ENCODE measurements around the gene SMIM9. TPM values are rescaled to one million over a fixed set of nuclear protein-coding genes. Genes with fewer than 3 reads are reported as not detected.
A peak's percentile ranks its signal among the peaks of the same experiment; 100 is the strongest.
"Not testable (repeated sequence)": the region's sequence is repeated elsewhere in the genome, so short reads cannot be mapped to it uniquely, and the experiment has no call there.

Gene SMIM9
- total RNA-seq (2014; rRNA removed; shearing (Covaris generic); ENCODE audit: low replicate concordance), result not detected in 2 replicates

- DNase-seq, result no peak
- H3K27me3 ChIP-seq (ENCODE audit: low read length), result no peaks in the 10 kb centered on the region
- H3K4me2 ChIP-seq (ENCODE audit: low read depth, low read length, poor library complexity, severe bottlenecking), result no peak within 1 kb of the TSS
- no peaks in the 10 kb centered on the region for H3K79me2 ChIP-seq (ENCODE audit: low read length)
- H4K20me1 ChIP-seq (ENCODE audit: insufficient read depth, low read depth, low read length), result no peaks in the 10 kb centered on the region
- H3K36me3 ChIP-seq (ENCODE audit: insufficient read depth, low read length), result no peaks in the 10 kb centered on the region
- no peaks in the 10 kb centered on the region for H3K4me1 ChIP-seq (ENCODE audit: low read length)
- no peaks in the 10 kb centered on the region for H3K9me3 ChIP-seq (ENCODE audit: low read length)
- no peak within 1 kb of the TSS for H3K9ac ChIP-seq (ENCODE audit: low read length)
- no peaks in the 10 kb centered on the region for H3K9me2 ChIP-seq (replicated peaks; ENCODE audit: insufficient read depth, low read length)
- H3K4me3 ChIP-seq (ENCODE audit: low read length), result no peak within 1 kb of the TSS
- H3K27ac ChIP-seq (ENCODE audit: low read length), result no peak within 1 kb of the TSS
- H2AFZ ChIP-seq (ENCODE audit: low read length), result no peak within 1 kb of the TSS
These were observed at the start of gene SMIM9 for GRCh38 chrX:154834562-154834961. SMIM9 (minus strand) TSS chrX:154834662; CDS start chrX:154830856, 3,806 bp downstream.

GRCh38 chrX:154884069-154884468, 49.6 kb upstream of the SMIM9 start:
- H4K20me1 ChIP-seq (ENCODE audit: insufficient read depth, low read depth, low read length); H3K4me1 ChIP-seq (ENCODE audit: low read length); DNase-seq; H3K27ac ChIP-seq (ENCODE audit: low read length); H2AFZ ChIP-seq (ENCODE audit: low read length); H3K79me2 ChIP-seq (ENCODE audit: low read length); H3K27me3 ChIP-seq (ENCODE audit: low read length); H3K36me3 ChIP-seq (ENCODE audit: insufficient read depth, low read length); H3K4me3 ChIP-seq (ENCODE audit: low read length); H3K9me2 ChIP-seq (replicated peaks; ENCODE audit: insufficient read depth, low read length); H3K9ac ChIP-seq (ENCODE audit: low read length); H3K9me3 ChIP-seq (ENCODE audit: low read length); H3K4me2 ChIP-seq (ENCODE audit: low read depth, low read length, poor library complexity, severe bottlenecking): not testable (repeated sequence)

GRCh38 chrX:154873329-154873728, 38.9 kb upstream of the SMIM9 start:
- no peak for DNase-seq
- no peak overlapping the region for H3K4me3 ChIP-seq (ENCODE audit: low read length)
- H3K9ac ChIP-seq (ENCODE audit: low read length), result no peak overlapping the region
- H4K20me1 ChIP-seq (ENCODE audit: insufficient read depth, low read depth, low read length), result no peaks in the 10 kb centered on the region
- H2AFZ ChIP-seq (ENCODE audit: low read length), result no peak overlapping the region
- H3K79me2 ChIP-seq (ENCODE audit: low read length), result no peaks in the 10 kb centered on the region
- H3K27ac ChIP-seq (ENCODE audit: low read length), result no peak overlapping the region
- H3K4me2 ChIP-seq (ENCODE audit: low read depth, low read length, poor library complexity, severe bottlenecking), result no peak overlapping the region
- H3K4me1 ChIP-seq (ENCODE audit: low read length), result no peaks in the 10 kb centered on the region
- H3K9me3 ChIP-seq (ENCODE audit: low read length), result no peaks in the 10 kb centered on the region
- no peaks in the 10 kb centered on the region for H3K27me3 ChIP-seq (ENCODE audit: low read length)
- no peaks in the 10 kb centered on the region for H3K36me3 ChIP-seq (ENCODE audit: insufficient read depth, low read length)
- H3K9me2 ChIP-seq (replicated peaks; ENCODE audit: insufficient read depth, low read length), result no peaks in the 10 kb centered on the region

- H3K4me2 ChIP-seq (ENCODE audit: low read depth, low read length, poor library complexity, severe bottlenecking); DNase-seq; H2AFZ ChIP-seq (ENCODE audit: low read length); H3K9me2 ChIP-seq (replicated peaks; ENCODE audit: insufficient read depth, low read length); H3K9ac ChIP-seq (ENCODE audit: low read length); H3K27me3 ChIP-seq (ENCODE audit: low read length); H3K36me3 ChIP-seq (ENCODE audit: insufficient read depth, low read length); H3K27ac ChIP-seq (ENCODE audit: low read length); H3K4me3 ChIP-seq (ENCODE audit: low read length); H4K20me1 ChIP-seq (ENCODE audit: insufficient read depth, low read depth, low read length); H3K4me1 ChIP-seq (ENCODE audit: low read length); H3K9me3 ChIP-seq (ENCODE audit: low read length); H3K79me2 ChIP-seq (ENCODE audit: low read length): not testable (repeated sequence)
These were observed 34.1 kb upstream of the SMIM9 start for GRCh38 chrX:154868522-154868921.

- no peaks in the 10 kb centered on the region for H3K4me1 ChIP-seq (ENCODE audit: low read length)
- no peak overlapping the region for H3K4me3 ChIP-seq (ENCODE audit: low read length)
- no peak overlapping the region for H3K27ac ChIP-seq (ENCODE audit: low read length)
- no peaks in the 10 kb centered on the region for H3K27me3 ChIP-seq (ENCODE audit: low read length)
- no peak overlapping the region for H3K4me2 ChIP-seq (ENCODE audit: low read depth, low read length, poor library complexity, severe bottlenecking)
- H3K9ac ChIP-seq (ENCODE audit: low read length), result no peak overlapping the region
- H2AFZ ChIP-seq (ENCODE audit: low read length), result no peak overlapping the region
- no peaks in the 10 kb centered on the region for H3K9me3 ChIP-seq (ENCODE audit: low read length)
- H4K20me1 ChIP-seq (ENCODE audit: insufficient read depth, low read depth, low read length), result no peaks in the 10 kb centered on the region
- H3K36me3 ChIP-seq (ENCODE audit: insufficient read depth, low read length), result no peaks in the 10 kb centered on the region
- no peak for DNase-seq
- H3K79me2 ChIP-seq (ENCODE audit: low read length), result no peaks in the 10 kb centered on the region
- no peaks in the 10 kb centered on the region for H3K9me2 ChIP-seq (replicated peaks; ENCODE audit: insufficient read depth, low read length)
These were observed 20.8 kb upstream of the SMIM9 start for GRCh38 chrX:154855256-154855655.

GRCh38 chrX:154850957-154851611, 16.6 kb upstream of the SMIM9 start:
- Histone ChIP-seq H3K9ac (ENCODE audit: low read length) (no peak overlapping the region), H3K9me3 (ENCODE audit: low read length) (no peaks in the 10 kb centered on the region), H3K36me3 (ENCODE audit: insufficient read depth, low read length) (no peaks in the 10 kb centered on the region), H3K4me1 (ENCODE audit: low read length) (no peaks in the 10 kb centered on the region), H3K4me2 (ENCODE audit: low read depth, low read length, poor library complexity, severe bottlenecking) (no peak overlapping the region), H3K4me3 (ENCODE audit: low read length) (no peak overlapping the region), H4K20me1 (ENCODE audit: insufficient read depth, low read depth, low read length) (no peaks in the 10 kb centered on the region), H3K9me2 (replicated peaks; ENCODE audit: insufficient read depth, low read length) (no peaks in the 10 kb centered on the region), H3K27ac (ENCODE audit: low read length) (no peak overlapping the region), H2AFZ (ENCODE audit: low read length) (no peak overlapping the region), H3K27me3 (ENCODE audit: low read length) (no peaks in the 10 kb centered on the region), H3K79me2 (ENCODE audit: low read length) (no peaks in the 10 kb centered on the region)
- no peak for DNase-seq

- Histone ChIP-seq H3K27ac (ENCODE audit: low read length) (no peak overlapping the region), H3K27me3 (ENCODE audit: low read length) (no peaks in the 10 kb centered on the region), H3K9me3 (ENCODE audit: low read length) (no peaks in the 10 kb centered on the region), H2AFZ (ENCODE audit: low read length) (no peak overlapping the region), H3K36me3 (ENCODE audit: insufficient read depth, low read length) (no peaks in the 10 kb centered on the region), H3K79me2 (ENCODE audit: low read length) (no peaks in the 10 kb centered on the region), H3K9me2 (replicated peaks; ENCODE audit: insufficient read depth, low read length) (no peaks in the 10 kb centered on the region), H3K4me3 (ENCODE audit: low read length) (no peak overlapping the region), H3K9ac (ENCODE audit: low read length) (no peak overlapping the region), H4K20me1 (ENCODE audit: insufficient read depth, low read depth, low read length) (no peaks in the 10 kb centered on the region), H3K4me2 (ENCODE audit: low read depth, low read length, poor library complexity, severe bottlenecking) (no peak overlapping the region), H3K4me1 (ENCODE audit: low read length) (no peaks in the 10 kb centered on the region)
- peak; percentile 86 for DNase-seq
These were observed 6.4 kb upstream of the SMIM9 start for GRCh38 chrX:154840856-154841255.

GRCh38 chrX:154836163-154836562, 1.7 kb upstream of the SMIM9 start:
- Histone ChIP-seq H3K4me3 (ENCODE audit: low read length) (no peak overlapping the region), H2AFZ (ENCODE audit: low read length) (no peak overlapping the region), H3K4me1 (ENCODE audit: low read length) (no peaks in the 10 kb centered on the region), H3K27ac (ENCODE audit: low read length) (no peak overlapping the region), H4K20me1 (ENCODE audit: insufficient read depth, low read depth, low read length) (no peaks in the 10 kb centered on the region), H3K27me3 (ENCODE audit: low read length) (no peaks in the 10 kb centered on the region), H3K79me2 (ENCODE audit: low read length) (no peaks in the 10 kb centered on the region), H3K4me2 (ENCODE audit: low read depth, low read length, poor library complexity, severe bottlenecking) (no peak overlapping the region), H3K9me2 (replicated peaks; ENCODE audit: insufficient read depth, low read length) (no peaks in the 10 kb centered on the region), H3K9ac (ENCODE audit: low read length) (no peak overlapping the region), H3K9me3 (ENCODE audit: low read length) (no peaks in the 10 kb centered on the region), H3K36me3 (ENCODE audit: insufficient read depth, low read length) (no peaks in the 10 kb centered on the region)
- no peak for DNase-seq
